HEK293 (cell line): Measurements from ENCODE around the gene ERBB4.

Source experiments
- CTCF ChIA-PET: fragments of 350-600 bp; formaldehyde crosslinking; extraction: SDS; loops from one replicate; lab custom pipeline; 2021; ENCODE audit warnings: antibody characterized with exemption; lab: Yijun Ruan, JAX
- POLR2A ChIA-PET: fragments of 300-600 bp; formaldehyde crosslinking; extraction: SDS; loops from one replicate; lab custom pipeline; 2020; ENCODE audit warnings: antibody characterized with exemption, inconsistent platforms; lab: Yijun Ruan, JAX
- H3K27ac ChIP-seq: fragments of 200-500 bp; sonication (Bioruptor generic); 2 replicates; pipeline ENCODE4 v1.5.1; 2014; ENCODE audit warnings: low read depth, low read length, control low read depth, inconsistent platforms; ENCODE audit errors: extremely low read depth
- H3K36me3 ChIP-seq, 2 experiments: fragments of 200-500 bp in 1 of 2; sonication (Bioruptor generic) in 1 of 2; 1 replicate in 1 of 2; 2 replicates in 1 of 2; pipeline ENCODE4 v1.5.1; 2014 to 2017; ENCODE audit warnings: inconsistent platforms in 2 of 2, low read length in 2 of 2; ENCODE audit not compliant: control insufficient read depth in 2 of 2, insufficient read depth in 1 of 2
- H3K4me1 ChIP-seq: fragments of 200-500 bp; sonication (Bioruptor generic); 2 replicates; pipeline ENCODE4 v1.5.1; 2014; ENCODE audit warnings: mild to moderate bottlenecking, low read length, inconsistent platforms; ENCODE audit not compliant: control insufficient read depth, insufficient read depth
- H3K4me3 ChIP-seq: 2 replicates; pipeline ENCODE4 v1.5.1; 2011; ENCODE audit warnings: low read depth, mild to moderate bottlenecking, control low read depth, low read length, moderate library complexity
- H3K9me3 ChIP-seq: fragments of 200-500 bp; sonication (Bioruptor generic); 2 replicates; pipeline ENCODE4 v1.5.1; 2014; ENCODE audit warnings: low read depth, low read length, inconsistent platforms; ENCODE audit not compliant: control insufficient read depth, insufficient read depth
- EGR2 ChIP-seq: fragments of 450-650 bp; formaldehyde crosslinking; IDR thresholded peaks from 2 replicates; pipeline ENCODE4 v1.5.1; 2016; ENCODE audit warnings: low read depth, missing biosample characterization, missing genetic modification characterization
- GLI2 ChIP-seq: fragments of 450-650 bp; formaldehyde crosslinking; IDR thresholded peaks from 2 replicates; pipeline ENCODE4; 2017; ENCODE audit warnings: missing biosample characterization, missing genetic modification characterization, low read depth, borderline replicate concordance
- MYNN ChIP-seq: fragments of 450-650 bp; formaldehyde crosslinking; IDR thresholded peaks from 2 replicates; pipeline ENCODE4 v1.5.1; 2016; ENCODE audit warnings: missing biosample characterization, missing genetic modification characterization, borderline replicate concordance
- SCRT1 ChIP-seq: fragments of 450-650 bp; formaldehyde crosslinking; IDR thresholded peaks from 2 replicates; pipeline ENCODE4 v1.5.1; 2016; ENCODE audit warnings: missing biosample characterization, missing genetic modification characterization, borderline replicate concordance
- ZBTB1 ChIP-seq: fragments of 450-650 bp; formaldehyde crosslinking; IDR thresholded peaks from 2 replicates; pipeline ENCODE4 v1.5.1; 2016; ENCODE audit warnings: missing biosample characterization, missing genetic modification characterization
- ZFP69B ChIP-seq: fragments of 450-650 bp; formaldehyde crosslinking; IDR thresholded peaks from 2 replicates; pipeline ENCODE4 v1.5.1; 2016; ENCODE audit warnings: missing biosample characterization, missing genetic modification characterization
- ZNF138 ChIP-seq: fragments of 450-650 bp; formaldehyde crosslinking; IDR thresholded peaks from 2 replicates; pipeline ENCODE4 v1.5.1; 2016; ENCODE audit warnings: missing biosample characterization, missing genetic modification characterization, borderline replicate concordance
- ZNF157 ChIP-seq: fragments of 450-650 bp; formaldehyde crosslinking; IDR thresholded peaks from 2 replicates; pipeline ENCODE4 v1.5.1; 2016; ENCODE audit warnings: missing biosample characterization, missing genetic modification characterization
- ZNF174 ChIP-seq: fragments of 450-650 bp; formaldehyde crosslinking; IDR thresholded peaks from 2 replicates; pipeline ENCODE4 v1.5.0; 2017; ENCODE audit warnings: missing biosample characterization, mild to moderate bottlenecking, missing genetic modification characterization
- ZNF211 ChIP-seq: fragments of 450-650 bp; formaldehyde crosslinking; IDR thresholded peaks from 2 replicates; pipeline ENCODE4 v1.5.1; 2016; ENCODE audit warnings: low read depth, missing biosample characterization, missing genetic modification characterization
- ZNF391 ChIP-seq: fragments of 450-650 bp; formaldehyde crosslinking; IDR thresholded peaks from 2 replicates; pipeline ENCODE4 v1.5.1; 2016; ENCODE audit warnings: low read depth, missing biosample characterization, missing genetic modification characterization, borderline replicate concordance
- ZNF514 ChIP-seq: fragments of 450-650 bp; formaldehyde crosslinking; IDR thresholded peaks from 2 replicates; pipeline ENCODE4 v1.5.1; 2016; ENCODE audit warnings: missing biosample characterization, missing genetic modification characterization
- ZNF585B ChIP-seq: fragments of 450-650 bp; formaldehyde crosslinking; IDR thresholded peaks from 2 replicates; pipeline ENCODE4 v1.5.1; 2016; ENCODE audit warnings: missing biosample characterization, missing genetic modification characterization
- ZNF600 ChIP-seq: fragments of 450-650 bp; formaldehyde crosslinking; IDR thresholded peaks from 2 replicates; pipeline ENCODE4 v1.5.1; 2016; ENCODE audit warnings: missing biosample characterization, missing genetic modification characterization
- ZNF747 ChIP-seq: fragments of 450-650 bp; formaldehyde crosslinking; IDR thresholded peaks from 2 replicates; pipeline ENCODE4 v1.5.1; 2016; ENCODE audit warnings: missing biosample characterization, missing genetic modification characterization
- TF ChIP-seq, protein P1 (sequence below): fragments of 450-650 bp; formaldehyde crosslinking; IDR thresholded peaks from 2 replicates; pipeline ENCODE4 v1.5.1; 2017; ENCODE audit warnings: missing biosample characterization, missing genetic modification characterization
- TF ChIP-seq, protein P2 (sequence below): fragments of 450-650 bp; IDR thresholded peaks from 2 replicates; pipeline ENCODE4 v1.5.1; 2018; ENCODE audit warnings: missing biosample characterization, mild to moderate bottlenecking, missing genetic modification characterization
- TF ChIP-seq, protein P3 (sequence below): fragments of 450-650 bp; formaldehyde crosslinking; IDR thresholded peaks from 2 replicates; pipeline ENCODE4 v1.5.1; 2017; ENCODE audit warnings: missing biosample characterization, mild to moderate bottlenecking, missing genetic modification characterization, moderate library complexity
- TF ChIP-seq, protein P4 (sequence below): fragments of 450-650 bp; IDR thresholded peaks from 2 replicates; pipeline ENCODE4 v1.5.1; 2018; ENCODE audit warnings: missing biosample characterization, missing genetic modification characterization

Gene ERBB4

DNA sequence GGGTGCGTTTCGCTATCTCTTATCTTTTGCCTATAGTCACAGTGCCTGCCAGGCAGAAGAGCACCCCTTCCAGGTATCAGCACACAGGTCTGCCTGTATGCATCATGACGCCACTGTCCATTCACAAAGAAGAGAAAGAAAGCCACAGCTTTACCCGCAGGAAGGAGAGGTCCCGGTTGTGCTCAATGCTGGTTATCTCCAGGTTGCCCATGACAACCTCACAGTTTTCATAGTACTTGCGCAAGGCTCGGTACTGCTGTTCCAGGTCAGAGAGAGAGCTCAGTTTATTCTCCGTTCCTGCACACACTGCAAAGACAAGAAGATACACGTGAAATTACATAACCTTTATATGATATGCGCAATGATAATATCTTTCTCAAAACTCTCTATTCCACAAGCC is 414.0 kb downstream of the ERBB4 start:
- ChIA-PET CTCF (no interaction called here), POLR2A (no interaction called here)
- no peak for TF ChIP-seq ZNF391 (tag by site-specific recombination)
- TF ChIP-seq SCRT1 (tag by site-specific recombination) = no peak
- TF ChIP-seq ZNF211 = no peak
- no peak for TF ChIP-seq ZNF585B (tag by site-specific recombination)
- no peaks in the 10 kb centered on the region for H3K36me3 ChIP-seq
- H3K4me1 ChIP-seq = peaks cover 2% of the 10 kb centered on the region; the same call in 1 of the 2 replicates
- H3K27ac ChIP-seq = no peak overlapping the region
- H3K4me3 ChIP-seq = no peak overlapping the region
- no peaks in the 10 kb centered on the region for H3K9me3 ChIP-seq

DNA sequence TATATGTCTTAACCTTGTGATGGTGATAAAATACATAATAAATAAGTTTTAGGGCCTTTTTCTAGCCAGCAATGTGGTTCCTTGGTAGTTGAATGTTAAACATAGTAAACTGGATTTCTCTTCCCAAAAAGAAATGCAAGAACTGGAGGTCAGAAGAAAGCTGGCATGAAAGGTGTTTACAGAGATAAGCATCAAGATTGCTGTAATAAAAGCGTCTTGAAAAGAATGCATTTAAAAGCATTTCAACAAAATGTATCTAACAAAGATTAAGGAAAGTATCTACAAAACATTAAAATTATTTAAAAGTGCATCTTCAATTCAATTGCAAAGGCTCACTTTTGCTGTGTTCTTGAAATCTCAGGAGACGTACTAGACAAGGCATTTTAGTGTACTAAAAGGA is 419.0 kb downstream of the ERBB4 start:
- CTCF ChIA-PET = no interaction called here
- Histone ChIP-seq H3K36me3 (no peaks in the 10 kb centered on the region), H3K9me3 (no peaks in the 10 kb centered on the region), H3K4me1 (peaks cover 5% of the 10 kb centered on the region), H3K4me3 (no peak overlapping the region), H3K27ac (no peak overlapping the region)
- TF ChIP-seq, protein P1, sequence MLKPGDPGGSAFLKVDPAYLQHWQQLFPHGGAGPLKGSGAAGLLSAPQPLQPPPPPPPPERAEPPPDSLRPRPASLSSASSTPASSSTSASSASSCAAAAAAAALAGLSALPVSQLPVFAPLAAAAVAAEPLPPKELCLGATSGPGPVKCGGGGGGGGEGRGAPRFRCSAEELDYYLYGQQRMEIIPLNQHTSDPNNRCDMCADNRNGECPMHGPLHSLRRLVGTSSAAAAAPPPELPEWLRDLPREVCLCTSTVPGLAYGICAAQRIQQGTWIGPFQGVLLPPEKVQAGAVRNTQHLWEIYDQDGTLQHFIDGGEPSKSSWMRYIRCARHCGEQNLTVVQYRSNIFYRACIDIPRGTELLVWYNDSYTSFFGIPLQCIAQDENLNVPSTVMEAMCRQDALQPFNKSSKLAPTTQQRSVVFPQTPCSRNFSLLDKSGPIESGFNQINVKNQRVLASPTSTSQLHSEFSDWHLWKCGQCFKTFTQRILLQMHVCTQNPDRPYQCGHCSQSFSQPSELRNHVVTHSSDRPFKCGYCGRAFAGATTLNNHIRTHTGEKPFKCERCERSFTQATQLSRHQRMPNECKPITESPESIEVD = peak; percentile 21; the same call in 1 of the 2 replicates
- no peak for TF ChIP-seq ZNF600
- no peak for TF ChIP-seq EGR2
- POLR2A ChIA-PET = no interaction called here

DNA sequence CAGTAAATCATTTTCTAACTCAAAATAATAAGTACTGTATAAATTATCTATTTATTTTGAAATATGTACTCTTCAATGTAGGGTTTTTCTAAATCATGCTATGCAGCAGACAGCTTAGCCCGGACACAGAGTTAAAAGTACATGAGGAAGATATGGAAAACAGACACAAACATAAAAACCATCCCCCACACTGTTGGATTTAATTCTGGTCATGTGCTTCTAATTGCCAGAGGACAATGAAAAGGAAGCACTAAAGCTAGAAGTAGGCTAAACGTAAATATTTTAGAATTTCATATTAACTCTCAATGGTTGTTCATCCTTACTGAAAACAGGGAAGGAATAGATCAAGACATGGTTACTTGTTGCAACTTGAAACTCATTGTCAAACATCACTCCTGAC is 420.7 kb downstream of the ERBB4 start:
- Histone ChIP-seq H3K36me3 (no peaks in the 10 kb centered on the region), H3K9me3 (no peaks in the 10 kb centered on the region), H3K27ac (no peak overlapping the region), H3K4me1 (peaks cover 5% of the 10 kb centered on the region), H3K4me3 (no peak overlapping the region)
- CTCF ChIA-PET = interaction anchor here (0.6 to 1.0 kb wide), 3 partner anchors 28 to 961 kb away, joined by 3 to 5 read pairs (median 4); no protein-coding TSS in a partner anchor
- POLR2A ChIA-PET = interaction anchor here (0.5 to 0.6 kb wide), 2 partner anchors 9 to 421 kb away, joined by 3 to 6 read pairs; partner anchors contain the start of gene ERBB4
- TF ChIP-seq, protein P2, sequence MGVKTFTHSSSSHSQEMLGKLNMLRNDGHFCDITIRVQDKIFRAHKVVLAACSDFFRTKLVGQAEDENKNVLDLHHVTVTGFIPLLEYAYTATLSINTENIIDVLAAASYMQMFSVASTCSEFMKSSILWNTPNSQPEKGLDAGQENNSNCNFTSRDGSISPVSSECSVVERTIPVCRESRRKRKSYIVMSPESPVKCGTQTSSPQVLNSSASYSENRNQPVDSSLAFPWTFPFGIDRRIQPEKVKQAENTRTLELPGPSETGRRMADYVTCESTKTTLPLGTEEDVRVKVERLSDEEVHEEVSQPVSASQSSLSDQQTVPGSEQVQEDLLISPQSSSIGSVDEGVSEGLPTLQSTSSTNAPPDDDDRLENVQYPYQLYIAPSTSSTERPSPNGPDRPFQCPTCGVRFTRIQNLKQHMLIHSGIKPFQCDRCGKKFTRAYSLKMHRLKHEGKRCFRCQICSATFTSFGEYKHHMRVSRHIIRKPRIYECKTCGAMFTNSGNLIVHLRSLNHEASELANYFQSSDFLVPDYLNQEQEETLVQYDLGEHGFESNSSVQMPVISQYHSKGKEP = no peak
- no peak for TF ChIP-seq ZNF138 (tag by site-specific recombination)

DNA sequence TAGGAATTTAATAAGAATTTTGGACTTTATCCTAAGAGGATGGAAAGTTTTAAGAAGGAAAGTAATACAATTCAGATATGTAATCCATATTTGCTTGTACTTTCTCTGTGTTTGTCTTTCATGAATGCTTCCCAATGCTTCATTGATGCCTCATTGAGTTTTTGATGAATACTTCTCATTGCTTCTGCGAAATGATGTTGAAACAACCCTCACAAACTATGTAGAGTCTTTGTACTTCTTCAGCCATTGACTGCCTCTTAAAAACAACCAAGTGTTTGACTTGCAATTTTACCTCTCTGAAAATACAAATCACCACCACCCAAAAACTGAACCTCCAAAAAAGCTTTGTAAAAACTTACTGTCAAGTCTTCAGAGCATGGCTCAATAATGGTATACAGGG is 424.1 kb downstream of the ERBB4 start:
- no peak overlapping the region for H3K27ac ChIP-seq
- H3K4me3 ChIP-seq = no peak overlapping the region
- no peaks in the 10 kb centered on the region for H3K36me3 ChIP-seq
- H3K9me3 ChIP-seq = no peaks in the 10 kb centered on the region
- POLR2A ChIA-PET = no interaction called here
- H3K4me1 ChIP-seq = peaks cover 3% of the 10 kb centered on the region
- CTCF ChIA-PET = no interaction called here
- no peak for TF ChIP-seq ZNF157 (tag by site-specific recombination)
- TF ChIP-seq MYNN (tag by site-specific recombination) = no peak
- TF ChIP-seq ZNF747 (tag by site-specific recombination) = no peak
- no peak for TF ChIP-seq ZNF174
- TF ChIP-seq, protein P3, sequence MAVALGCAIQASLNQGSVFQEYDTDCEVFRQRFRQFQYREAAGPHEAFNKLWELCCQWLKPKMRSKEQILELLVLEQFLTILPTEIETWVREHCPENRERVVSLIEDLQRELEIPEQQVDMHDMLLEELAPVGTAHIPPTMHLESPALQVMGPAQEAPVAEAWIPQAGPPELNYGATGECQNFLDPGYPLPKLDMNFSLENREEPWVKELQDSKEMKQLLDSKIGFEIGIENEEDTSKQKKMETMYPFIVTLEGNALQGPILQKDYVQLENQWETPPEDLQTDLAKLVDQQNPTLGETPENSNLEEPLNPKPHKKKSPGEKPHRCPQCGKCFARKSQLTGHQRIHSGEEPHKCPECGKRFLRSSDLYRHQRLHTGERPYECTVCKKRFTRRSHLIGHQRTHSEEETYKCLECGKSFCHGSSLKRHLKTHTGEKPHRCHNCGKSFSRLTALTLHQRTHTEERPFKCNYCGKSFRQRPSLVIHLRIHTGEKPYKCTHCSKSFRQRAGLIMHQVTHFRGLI (tag by site-specific recombination) = no peak
- no peak for TF ChIP-seq ZFP69B (tag by site-specific recombination)
- TF ChIP-seq ZBTB1 (tag by site-specific recombination) = no peak
- TF ChIP-seq, protein P4, sequence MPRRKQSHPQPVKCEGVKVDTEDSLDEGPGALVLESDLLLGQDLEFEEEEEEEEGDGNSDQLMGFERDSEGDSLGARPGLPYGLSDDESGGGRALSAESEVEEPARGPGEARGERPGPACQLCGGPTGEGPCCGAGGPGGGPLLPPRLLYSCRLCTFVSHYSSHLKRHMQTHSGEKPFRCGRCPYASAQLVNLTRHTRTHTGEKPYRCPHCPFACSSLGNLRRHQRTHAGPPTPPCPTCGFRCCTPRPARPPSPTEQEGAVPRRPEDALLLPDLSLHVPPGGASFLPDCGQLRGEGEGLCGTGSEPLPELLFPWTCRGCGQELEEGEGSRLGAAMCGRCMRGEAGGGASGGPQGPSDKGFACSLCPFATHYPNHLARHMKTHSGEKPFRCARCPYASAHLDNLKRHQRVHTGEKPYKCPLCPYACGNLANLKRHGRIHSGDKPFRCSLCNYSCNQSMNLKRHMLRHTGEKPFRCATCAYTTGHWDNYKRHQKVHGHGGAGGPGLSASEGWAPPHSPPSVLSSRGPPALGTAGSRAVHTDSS (tag by site-specific recombination) = no peak
- no peak for TF ChIP-seq ZNF514 (tag by site-specific recombination)
- no peak for TF ChIP-seq GLI2 (tag by site-specific recombination)
